Hepatocyte (in vitro differentiated cells): ENCODE measurements around the gene DAP3.

Experiments
- CTCF ChIP-seq: fragments of 200-600 bp; sonication (generic); IDR thresholded peaks from 2 replicates; pipeline ENCODE4 v1.5.1; 2016; ENCODE audit warnings: antibody characterized with exemption, mild to moderate bottlenecking; ENCODE audit not compliant: poor library complexity
- EZH2 ChIP-seq: fragments of 200-600 bp; sonication (generic); IDR thresholded peaks from 2 replicates; pipeline ENCODE4 v1.6.1; 2016; ENCODE audit warnings: antibody characterized with exemption, mild to moderate bottlenecking, borderline replicate concordance
- EZH2phosphoT487 ChIP-seq: fragments of 200-600 bp; sonication (generic); IDR thresholded peaks from one replicate; pipeline ENCODE4 v1.6.1; 2018; ENCODE audit warnings: antibody characterized with exemption, mild to moderate bottlenecking, low read depth, moderate library complexity; ENCODE audit not compliant: unreplicated experiment, severe bottlenecking

GRCh38 chr1:155769257-155769656 is 80.4 kb downstream of the DAP3 start:
- TF ChIP-seq CTCF, result no peak
- no peak for TF ChIP-seq EZH2
- no peak for TF ChIP-seq EZH2phosphoT487
